ENCODE results near the gene NUAK1. TPM values are rescaled to one million over a fixed set of nuclear protein-coding genes. Genes with fewer than 3 reads are reported as not detected.

The NUAK1 gene
- total RNA-seq, 1 experiment from 2014 or later: 5.4 TPM

- no peak for DNase-seq (ENCODE audit: low read depth)
- in situ Hi-C loops (cut with HindIII; ENCODE audit: low pct_unique_long_range_greater_than_20kb, low sequenced_read_pairs): no loop called here
These were observed 86.8 kb downstream of the NUAK1 start for GRCh38 chr12:106051853-106052531.

GRCh38 chr12:106049546-106049945 lies 89.2 kb downstream of the NUAK1 start:
- DNase-seq (ENCODE audit: low read depth): no peak
- in situ Hi-C loops (cut with HindIII; ENCODE audit: low pct_unique_long_range_greater_than_20kb, low sequenced_read_pairs): no loop called here

GRCh38 chr12:106049105-106049504 lies 89.6 kb downstream of the NUAK1 start:
- in situ Hi-C loops (cut with HindIII; ENCODE audit: low pct_unique_long_range_greater_than_20kb, low sequenced_read_pairs): no loop called here
- DNase-seq (ENCODE audit: low read depth): no peak

- in situ Hi-C loops (cut with HindIII; ENCODE audit: low pct_unique_long_range_greater_than_20kb, low sequenced_read_pairs): no loop called here
- DNase-seq (ENCODE audit: low read depth): no peak
These were observed 90.1 kb downstream of the NUAK1 start for GRCh38 chr12:106048676-106049075.

- in situ Hi-C loops (cut with HindIII; ENCODE audit: low pct_unique_long_range_greater_than_20kb, low sequenced_read_pairs): no loop called here
- DNase-seq (ENCODE audit: low read depth): no peak
These were observed 90.7 kb downstream of the NUAK1 start for GRCh38 chr12:106048016-106048415.

DNA sequence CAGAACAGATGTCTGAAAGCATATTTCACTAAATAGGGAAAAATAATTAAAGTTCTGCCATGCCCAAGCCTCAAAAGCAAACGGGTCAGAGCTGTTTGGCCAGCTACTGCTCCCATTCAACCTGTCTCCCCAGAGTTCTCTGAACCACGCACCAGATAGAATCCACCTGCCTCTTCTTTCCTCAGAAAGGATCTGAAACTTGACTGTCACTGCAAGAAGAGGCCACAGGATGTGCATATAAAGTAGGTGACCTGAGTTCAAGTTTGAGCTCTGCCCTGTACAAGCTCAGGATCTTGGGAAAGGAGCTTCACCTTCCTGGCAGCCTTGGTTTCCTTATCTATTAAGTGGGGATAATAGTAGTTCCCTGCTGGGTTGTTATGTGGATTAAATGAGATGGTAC lies 91.8 kb downstream of the NUAK1 start:
- no peak for DNase-seq (ENCODE audit: low read depth)
- in situ Hi-C loops (cut with HindIII; ENCODE audit: low pct_unique_long_range_greater_than_20kb, low sequenced_read_pairs): no loop called here

GRCh38 chr12:106046301-106046846 lies 92.4 kb downstream of the NUAK1 start:
- in situ Hi-C loops (cut with HindIII; ENCODE audit: low pct_unique_long_range_greater_than_20kb, low sequenced_read_pairs): no loop called here
- DNase-seq (ENCODE audit: low read depth): no peak

GRCh38 chr12:106045251-106045674 lies 93.5 kb downstream of the NUAK1 start:
- in situ Hi-C loops (cut with HindIII; ENCODE audit: low pct_unique_long_range_greater_than_20kb, low sequenced_read_pairs): no loop called here
- DNase-seq (ENCODE audit: low read depth): no peak

- in situ Hi-C loops (cut with HindIII; ENCODE audit: low pct_unique_long_range_greater_than_20kb, low sequenced_read_pairs): no loop called here
- DNase-seq (ENCODE audit: low read depth): peak; percentile 72
These were observed 94.0 kb downstream of the NUAK1 start for GRCh38 chr12:106044773-106045172.

DNA sequence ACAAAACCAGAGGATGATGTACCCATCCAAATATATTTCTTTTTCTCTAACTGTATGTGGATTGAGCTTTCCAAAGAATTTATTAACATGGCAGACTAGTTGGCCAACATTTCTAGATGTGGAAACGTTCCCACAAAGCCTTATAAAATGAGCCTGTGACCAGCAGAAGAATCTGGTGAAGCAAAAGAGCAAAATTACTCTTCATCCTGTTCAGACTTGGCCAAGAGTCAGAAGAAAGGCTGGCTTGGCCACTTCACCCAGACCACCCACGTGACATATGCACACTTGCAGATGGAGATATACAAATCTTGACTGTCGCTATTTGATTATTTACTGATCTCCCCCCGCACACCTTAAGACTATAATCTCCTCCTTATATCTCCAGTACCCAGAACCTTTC lies 96.7 kb downstream of the NUAK1 start:
- DNase-seq (ENCODE audit: low read depth): no peak

GRCh38 chr12:106040521-106040920 lies 98.2 kb downstream of the NUAK1 start:
- no peak for DNase-seq (ENCODE audit: low read depth)
- in situ Hi-C loops (cut with HindIII; ENCODE audit: low pct_unique_long_range_greater_than_20kb, low sequenced_read_pairs): no loop called here

More for the DNA sequence above, 96.7 kb downstream of the NUAK1 start:
- in situ Hi-C loops (cut with HindIII; ENCODE audit: low pct_unique_long_range_greater_than_20kb, low sequenced_read_pairs): no loop called here

DNA sequence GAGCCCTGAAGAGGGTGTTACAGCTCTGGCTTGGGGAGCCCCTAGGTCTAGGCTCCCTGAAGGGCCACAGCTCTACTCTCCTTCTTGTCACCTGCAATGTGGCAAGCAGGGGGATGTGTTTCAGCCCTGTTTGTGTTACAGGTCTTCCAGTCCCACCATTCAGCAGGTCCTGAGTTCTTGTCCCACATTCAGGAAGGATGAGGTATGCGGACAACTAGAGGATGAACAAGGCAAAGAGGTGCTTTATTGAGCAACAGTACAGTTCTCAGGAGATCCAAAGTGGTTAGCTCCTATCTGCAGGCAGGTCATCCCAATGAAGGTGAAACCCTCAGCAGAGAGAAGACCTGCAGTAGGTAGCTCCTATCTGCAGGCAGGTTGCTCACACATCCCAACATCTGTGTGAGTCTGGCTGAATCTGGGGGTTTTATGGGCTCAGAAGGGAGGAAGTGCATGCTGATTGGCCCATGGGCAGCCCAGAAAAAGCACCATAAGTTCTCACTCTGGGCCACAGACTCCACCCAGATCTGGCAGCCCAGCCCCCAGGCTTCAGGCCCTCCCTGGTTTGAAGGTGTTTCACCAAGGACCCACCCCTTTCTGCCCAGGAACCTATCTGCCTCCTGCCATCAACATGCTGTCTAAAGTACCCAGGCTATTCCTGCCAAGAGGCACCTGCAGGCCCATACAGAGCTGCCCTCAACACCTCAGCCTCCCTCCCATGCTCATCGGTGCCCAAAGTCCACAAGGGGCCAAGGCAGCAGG lies 98.9 kb downstream of the NUAK1 start:
- in situ Hi-C loops (cut with HindIII; ENCODE audit: low pct_unique_long_range_greater_than_20kb, low sequenced_read_pairs): no loop called here

DNA sequence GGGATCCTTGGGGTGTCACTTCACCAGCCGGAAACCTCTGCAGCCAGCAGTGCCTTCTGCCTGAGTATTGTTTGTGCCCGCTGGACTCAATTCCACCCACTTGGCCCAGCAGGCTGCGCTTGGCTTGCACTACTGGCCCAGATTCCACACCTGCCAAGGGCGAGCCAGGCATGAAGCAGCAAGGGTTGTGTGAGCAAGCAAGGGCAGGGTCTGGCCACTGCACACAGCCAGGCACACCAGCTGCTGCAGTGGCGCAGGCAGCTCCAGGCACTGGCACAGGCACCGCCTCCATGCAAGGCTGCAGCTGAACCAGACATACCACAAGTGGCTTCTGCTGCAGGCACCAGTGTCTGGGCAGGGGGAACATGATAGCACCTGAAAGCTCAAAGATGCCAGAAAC lies 99.5 kb downstream of the NUAK1 start:
- no peak for DNase-seq (ENCODE audit: low read depth)
- in situ Hi-C loops (cut with HindIII; ENCODE audit: low pct_unique_long_range_greater_than_20kb, low sequenced_read_pairs): no loop called here

More for the DNA sequence above, 98.9 kb downstream of the NUAK1 start:
- DNase-seq (ENCODE audit: low read depth): no peak

- in situ Hi-C loops (cut with HindIII; ENCODE audit: low pct_unique_long_range_greater_than_20kb, low sequenced_read_pairs): no loop called here
- DNase-seq (ENCODE audit: low read depth): no peak
These were observed 101.0 kb downstream of the NUAK1 start for GRCh38 chr12:106037524-106038298.

DNA sequence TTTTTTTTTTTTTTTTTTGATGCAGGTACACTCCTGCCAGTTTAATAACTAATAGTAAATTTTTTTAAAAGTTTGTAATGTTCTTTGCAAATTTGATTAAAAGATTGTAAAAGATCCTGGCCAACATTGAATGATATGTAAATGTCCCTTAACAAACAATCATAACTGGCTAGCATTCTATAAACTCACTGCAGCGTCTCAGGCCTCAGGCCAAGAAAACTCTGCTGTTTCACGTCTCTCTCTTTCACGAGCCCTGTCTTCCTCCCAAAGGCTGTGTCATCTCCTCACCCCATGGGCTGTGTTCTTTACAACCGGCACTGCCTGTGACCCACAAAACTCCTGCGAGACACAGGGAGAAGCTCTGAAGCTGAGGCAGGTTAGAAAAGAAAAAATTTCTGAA lies 103.3 kb downstream of the NUAK1 start:
- no peak for DNase-seq (ENCODE audit: low read depth)
- in situ Hi-C loops (cut with HindIII; ENCODE audit: low pct_unique_long_range_greater_than_20kb, low sequenced_read_pairs): no loop called here

GRCh38 chr12:106034316-106034715 lies 104.4 kb downstream of the NUAK1 start:
- no peak for DNase-seq (ENCODE audit: low read depth)
- in situ Hi-C loops (cut with HindIII; ENCODE audit: low pct_unique_long_range_greater_than_20kb, low sequenced_read_pairs): no loop called here

GRCh38 chr12:106033161-106033675 lies 105.5 kb downstream of the NUAK1 start:
- in situ Hi-C loops (cut with HindIII; ENCODE audit: low pct_unique_long_range_greater_than_20kb, low sequenced_read_pairs): no loop called here
- no peak for DNase-seq (ENCODE audit: low read depth)

GRCh38 chr12:106032623-106032925 lies 106.2 kb downstream of the NUAK1 start:
- no peak for DNase-seq (ENCODE audit: low read depth)
- in situ Hi-C loops (cut with HindIII; ENCODE audit: low pct_unique_long_range_greater_than_20kb, low sequenced_read_pairs): no loop called here

All from Caki2 (cell line).